OCI-LY7 (cell line): Measurements from ENCODE around the gene USP32.

ENCODE experiments used
- CTCF ChIP-seq: fragments of 200-600 bp; sonication (generic); conservative IDR thresholded peaks from 2 replicates; pipeline ENCODE4 v1.5.1; 2014; ENCODE audit warnings: mild to moderate bottlenecking, antibody characterized with exemption, low read length, moderate library complexity, mixed read lengths
- EZH2phosphoT487 ChIP-seq: fragments of 200-600 bp; sonication (generic); IDR thresholded peaks from 2 replicates; pipeline ENCODE4 v1.6.1; 2018; ENCODE audit warnings: low read depth, borderline replicate concordance, mild to moderate bottlenecking, mixed run types, antibody characterized with exemption, low read length, moderate library complexity, mixed read lengths

- no peak for TF ChIP-seq CTCF
- no peak for TF ChIP-seq EZH2phosphoT487
Measured at GRCh38 chr17:60383379-60383778, 8.6 kb downstream of the USP32 start.
